Neuronal stem cell (in vitro differentiated cells): ENCODE data around the gene MBP.
"Not testable (repeated sequence)": the region's sequence is repeated elsewhere in the genome, so short reads cannot be mapped to it uniquely, and the experiment has no call there.

ENCODE experiments used
- DNase-seq: peaks from one replicate; pipeline ENCODE4 v3.0.0-alpha.2; 2013; ENCODE audit warnings: low spot score
- H2AFZ ChIP-seq: one replicate; pipeline ENCODE4 v1.6.1; 2013; ENCODE audit warnings: mild to moderate bottlenecking, low read length, inconsistent platforms
- H2AK5ac ChIP-seq: 2 replicates; pipeline ENCODE4 v1.6.1; 2013; ENCODE audit warnings: low read depth, mild to moderate bottlenecking, inconsistent platforms, low read length, moderate library complexity, mixed read lengths
- H2BK120ac ChIP-seq: 2 replicates; pipeline ENCODE4 v1.6.1; 2013; ENCODE audit warnings: low read depth, mild to moderate bottlenecking, inconsistent platforms, low read length, moderate library complexity, mixed read lengths
- H2BK12ac ChIP-seq: one replicate; pipeline ENCODE4 v1.6.1; 2013; ENCODE audit warnings: low read length, inconsistent platforms
- H2BK15ac ChIP-seq: 2 replicates; pipeline ENCODE4 v1.6.1; 2013; ENCODE audit warnings: mild to moderate bottlenecking, low read length, inconsistent platforms, mixed read lengths
- H2BK5ac ChIP-seq: one replicate; pipeline ENCODE4 v1.6.1; 2013; ENCODE audit warnings: inconsistent platforms, mild to moderate bottlenecking, low read length, moderate library complexity
- H3K14ac ChIP-seq: one replicate; pipeline ENCODE4 v1.6.1; 2013; ENCODE audit warnings: low read length, inconsistent platforms
- H3K18ac ChIP-seq: 2 replicates; pipeline ENCODE4 v1.6.1; 2013; ENCODE audit warnings: low read length, inconsistent platforms
- H3K23ac ChIP-seq: 2 replicates; pipeline ENCODE4 v1.6.1; 2013; ENCODE audit warnings: low read depth, mild to moderate bottlenecking, mixed read lengths, low read length, inconsistent platforms; ENCODE audit not compliant: poor library complexity
- H3K27ac ChIP-seq: replicated peaks from 3 replicates; pipeline ENCODE4 v1.5.1; 2013; ENCODE audit warnings: low read length, inconsistent platforms
- H3K27me3 ChIP-seq, 3 experiments: 2 replicates each; pipeline ENCODE4 v1.6.1; 2013; ENCODE audit warnings: low read length in 3 of 3, mild to moderate bottlenecking in 2 of 3, inconsistent platforms in 1 of 3, low read depth in 1 of 3, mixed read lengths in 1 of 3, moderate library complexity in 1 of 3; ENCODE audit not compliant: control insufficient read depth in 3 of 3, insufficient read depth in 3 of 3
- H3K36me3 ChIP-seq, 2 donors: replicated peaks in 1 of 2; 2 replicates each; pipeline ENCODE4 v1.6.1; 2013; ENCODE audit warnings: low read length in 2 of 2; ENCODE audit not compliant: control insufficient read depth in 2 of 2, insufficient read depth in 2 of 2
- H3K4ac ChIP-seq: 2 replicates; pipeline ENCODE4 v1.6.1; 2013; ENCODE audit warnings: inconsistent platforms, mild to moderate bottlenecking, low read length, moderate library complexity
- H3K4me1 ChIP-seq, 2 donors: 1 replicate in 1 of 2; 2 replicates in 1 of 2; pipeline ENCODE4 v1.6.1; 2013; ENCODE audit warnings: low read length in 2 of 2, low read depth in 1 of 2; ENCODE audit not compliant: control insufficient read depth in 2 of 2, insufficient read depth in 1 of 2
- H3K4me2 ChIP-seq: one replicate; pipeline ENCODE4 v1.6.1; 2013; ENCODE audit warnings: mild to moderate bottlenecking, low read length, inconsistent platforms; ENCODE audit not compliant: insufficient read depth, poor library complexity, severe bottlenecking
- H3K4me3 ChIP-seq, 2 donors: 2 replicates each; pipeline ENCODE4 v1.5.1; 2013; ENCODE audit warnings: low read length in 2 of 2, mild to moderate bottlenecking in 2 of 2, inconsistent platforms in 1 of 2, moderate library complexity in 1 of 2
- H3K79me1 ChIP-seq: one replicate; pipeline ENCODE4 v1.6.1; 2013; ENCODE audit warnings: low read depth, mild to moderate bottlenecking, inconsistent platforms, low read length, moderate library complexity
- H3K9ac ChIP-seq: one replicate; pipeline ENCODE4 v1.6.1; 2013; ENCODE audit warnings: mild to moderate bottlenecking, low read depth, low read length, inconsistent platforms; ENCODE audit not compliant: poor library complexity
- H3K9me3 ChIP-seq, 2 donors: replicated peaks in 1 of 2; 2 replicates each; pipeline versions ENCODE3 to v1.6.1; 2013; ENCODE audit warnings: low read length in 2 of 2, mild to moderate bottlenecking in 2 of 2, inconsistent platforms in 1 of 2, low read depth in 1 of 2, mixed read lengths in 1 of 2, moderate library complexity in 1 of 2; ENCODE audit not compliant: control insufficient read depth in 2 of 2, insufficient read depth in 1 of 2
- H4K8ac ChIP-seq: one replicate; pipeline ENCODE4 v1.6.1; 2013; ENCODE audit warnings: low read depth, mild to moderate bottlenecking, inconsistent platforms, low read length, moderate library complexity
- H4K91ac ChIP-seq: one replicate; pipeline ENCODE4 v1.6.1; 2013; ENCODE audit warnings: low read length, low read depth, mild to moderate bottlenecking, inconsistent platforms; ENCODE audit not compliant: poor library complexity
- WGBS, 2 donors: extraction: QIAGEN DNeasy Blood & Tissue Kit; methylation state at CpG; one replicate each; pipeline ENCODE4 v1.1.7; 2013; ENCODE audit warnings: missing lambda C conversion rate in 2 of 2, mixed read lengths in 1 of 2; ENCODE audit not compliant: insufficient read length in 2 of 2, insufficient replicate concordance in 1 of 2; ENCODE audit errors: extremely low coverage in 2 of 2; 5-methylcytosine and 5-hydroxymethylcytosine counted together

Gene MBP

GRCh38 chr18:77023102-77023782 is 109.3 kb downstream of the MBP start:
- H3K27me3 ChIP-seq: no peaks in the 10 kb centered on the region
- no peak overlapping the region for H2BK15ac ChIP-seq
- no peak overlapping the region for H3K18ac ChIP-seq
- H3K4me2 ChIP-seq: no peak overlapping the region
- no peak overlapping the region for H4K8ac ChIP-seq
- H3K23ac ChIP-seq: no peak overlapping the region
- no peak overlapping the region for H3K9ac ChIP-seq
- H3K4me1 ChIP-seq: no peaks in the 10 kb centered on the region
- H2BK5ac ChIP-seq: no peak overlapping the region
- H3K79me1 ChIP-seq: no peaks in the 10 kb centered on the region
- no peak overlapping the region for H2AK5ac ChIP-seq
- H3K9me3 ChIP-seq: peaks cover 0 to 2% of the 10 kb centered on the region in 2 donors
- no peak overlapping the region for H2BK120ac ChIP-seq
- H2AFZ ChIP-seq: no peak overlapping the region
- H3K14ac ChIP-seq: no peak overlapping the region
- no peak overlapping the region for H4K91ac ChIP-seq
- no peak for DNase-seq
- no peak overlapping the region for H3K4me3 ChIP-seq
- no peak overlapping the region for H2BK12ac ChIP-seq
- H3K4ac ChIP-seq: no peak overlapping the region
- WGBS, 2 donors: no CpG with 5 or more reads among the region's 19 CpGs
- no peak overlapping the region for H3K27ac ChIP-seq
- H3K36me3 ChIP-seq: no peaks in the 10 kb centered on the region

DNA sequence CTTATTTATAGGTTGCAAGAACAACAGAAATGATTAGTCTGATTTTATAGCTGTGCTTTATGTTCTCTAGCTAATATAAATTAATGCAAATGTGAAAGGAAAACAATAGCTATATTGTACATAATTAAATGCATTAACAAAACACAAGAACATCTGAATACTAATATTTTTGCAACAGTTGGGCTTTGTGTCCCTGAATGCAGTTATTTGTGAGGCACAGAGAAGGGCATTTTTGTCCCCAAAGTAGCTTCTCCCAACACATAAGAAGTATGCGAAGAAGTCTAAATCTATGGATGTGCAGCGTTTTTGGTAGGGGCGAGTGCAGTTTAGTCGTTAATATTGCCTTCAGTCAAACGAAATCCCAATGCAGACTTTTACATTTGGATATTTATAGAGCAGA is 110.0 kb downstream of the MBP start:
- no peak for DNase-seq
- no peak overlapping the region for H2BK120ac ChIP-seq
- H3K4me2 ChIP-seq: no peak overlapping the region
- H2BK15ac ChIP-seq: no peak overlapping the region
- no peak overlapping the region for H2BK12ac ChIP-seq
- no peak overlapping the region for H3K23ac ChIP-seq
- no peak overlapping the region for H3K27ac ChIP-seq
- no peaks in the 10 kb centered on the region for H3K4me1 ChIP-seq
- no peak overlapping the region for H3K4me3 ChIP-seq
- no peak overlapping the region for H4K91ac ChIP-seq
- H3K9ac ChIP-seq: no peak overlapping the region
- peaks cover 0 to 2% of the 10 kb centered on the region in 2 donors for H3K9me3 ChIP-seq
- WGBS, 2 donors: no CpG with 5 or more reads among the region's 5 CpGs
- H4K8ac ChIP-seq: no peak overlapping the region
- no peak overlapping the region for H3K4ac ChIP-seq
- no peak overlapping the region for H2AFZ ChIP-seq
- H3K27me3 ChIP-seq: no peaks in the 10 kb centered on the region
- H3K79me1 ChIP-seq: no peaks in the 10 kb centered on the region
- no peak overlapping the region for H3K14ac ChIP-seq
- H2BK5ac ChIP-seq: no peak overlapping the region
- H3K36me3 ChIP-seq: no peaks in the 10 kb centered on the region
- no peak overlapping the region for H3K18ac ChIP-seq
- no peak overlapping the region for H2AK5ac ChIP-seq

DNA sequence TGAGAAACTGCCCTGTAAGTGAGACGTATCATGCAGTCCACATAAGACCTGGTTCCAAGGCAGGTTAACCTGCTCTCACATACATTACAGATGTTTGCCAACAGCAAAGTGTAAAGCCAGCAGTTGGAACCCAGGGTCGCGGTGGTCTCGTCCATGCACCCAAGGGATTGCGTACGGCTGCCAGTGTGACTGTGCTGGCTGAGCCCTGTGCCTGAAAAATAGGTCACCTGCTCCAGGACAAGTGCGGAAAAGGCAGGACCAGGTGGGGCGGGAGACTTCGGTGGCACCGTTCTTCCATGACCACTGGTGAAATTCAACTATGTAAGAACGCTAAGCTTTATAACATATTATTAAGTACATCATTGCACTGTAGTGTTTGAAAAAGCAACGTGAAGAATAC is 110.5 kb downstream of the MBP start:
- no peak for DNase-seq
- no peak overlapping the region for H3K9ac ChIP-seq
- H3K23ac ChIP-seq: no peak overlapping the region
- no peak overlapping the region for H2BK5ac ChIP-seq
- H3K18ac ChIP-seq: no peak overlapping the region
- H3K27me3 ChIP-seq: no peaks in the 10 kb centered on the region
- H2BK120ac ChIP-seq: no peak overlapping the region
- H3K36me3 ChIP-seq: no peaks in the 10 kb centered on the region
- no peak overlapping the region for H4K91ac ChIP-seq
- no peak overlapping the region for H2BK12ac ChIP-seq
- no peak overlapping the region for H2AFZ ChIP-seq
- H2AK5ac ChIP-seq: no peak overlapping the region
- H3K9me3 ChIP-seq: peaks cover 0 to under 1% of the 10 kb centered on the region in 2 donors
- peaks cover 0 to 3% of the 10 kb centered on the region in 2 donors for H3K4me1 ChIP-seq
- H2BK15ac ChIP-seq: no peak overlapping the region
- no peak overlapping the region for H3K4me2 ChIP-seq
- no peaks in the 10 kb centered on the region for H3K79me1 ChIP-seq
- H4K8ac ChIP-seq: no peak overlapping the region
- no CpG with 5 or more reads among the region's 12 CpGs for WGBS, 2 donors
- no peak overlapping the region for H3K14ac ChIP-seq
- H3K4me3 ChIP-seq: no peak overlapping the region
- no peak overlapping the region for H3K4ac ChIP-seq
- H3K27ac ChIP-seq: no peak overlapping the region

- not testable (repeated sequence) for H3K4me3 ChIP-seq, H3K27ac ChIP-seq, H2BK120ac ChIP-seq, H3K4me1 ChIP-seq, H2BK15ac ChIP-seq, H4K91ac ChIP-seq, H3K14ac ChIP-seq, H3K27me3 ChIP-seq, H3K9ac ChIP-seq, H3K18ac ChIP-seq, DNase-seq, H3K23ac ChIP-seq, H4K8ac ChIP-seq, H3K79me1 ChIP-seq, H3K36me3 ChIP-seq, H3K4ac ChIP-seq, H3K9me3 ChIP-seq, H2AK5ac ChIP-seq, H2BK12ac ChIP-seq, H3K4me2 ChIP-seq, H2BK5ac ChIP-seq, H2AFZ ChIP-seq
- WGBS, 2 donors: no CpG with 5 or more reads among the region's 14 CpGs
Measured at GRCh38 chr18:77021478-77021877, 111.1 kb downstream of the MBP start.
